Suppressor macrophage (primary cell): ENCODE data around the gene PLD4.

Experiments
- DNase-seq, 4 experiments: peaks; one replicate each; pipeline ENCODE4 v3.0.0-alpha.2; 2020 to 2022

PLD4 gene

DNA sequence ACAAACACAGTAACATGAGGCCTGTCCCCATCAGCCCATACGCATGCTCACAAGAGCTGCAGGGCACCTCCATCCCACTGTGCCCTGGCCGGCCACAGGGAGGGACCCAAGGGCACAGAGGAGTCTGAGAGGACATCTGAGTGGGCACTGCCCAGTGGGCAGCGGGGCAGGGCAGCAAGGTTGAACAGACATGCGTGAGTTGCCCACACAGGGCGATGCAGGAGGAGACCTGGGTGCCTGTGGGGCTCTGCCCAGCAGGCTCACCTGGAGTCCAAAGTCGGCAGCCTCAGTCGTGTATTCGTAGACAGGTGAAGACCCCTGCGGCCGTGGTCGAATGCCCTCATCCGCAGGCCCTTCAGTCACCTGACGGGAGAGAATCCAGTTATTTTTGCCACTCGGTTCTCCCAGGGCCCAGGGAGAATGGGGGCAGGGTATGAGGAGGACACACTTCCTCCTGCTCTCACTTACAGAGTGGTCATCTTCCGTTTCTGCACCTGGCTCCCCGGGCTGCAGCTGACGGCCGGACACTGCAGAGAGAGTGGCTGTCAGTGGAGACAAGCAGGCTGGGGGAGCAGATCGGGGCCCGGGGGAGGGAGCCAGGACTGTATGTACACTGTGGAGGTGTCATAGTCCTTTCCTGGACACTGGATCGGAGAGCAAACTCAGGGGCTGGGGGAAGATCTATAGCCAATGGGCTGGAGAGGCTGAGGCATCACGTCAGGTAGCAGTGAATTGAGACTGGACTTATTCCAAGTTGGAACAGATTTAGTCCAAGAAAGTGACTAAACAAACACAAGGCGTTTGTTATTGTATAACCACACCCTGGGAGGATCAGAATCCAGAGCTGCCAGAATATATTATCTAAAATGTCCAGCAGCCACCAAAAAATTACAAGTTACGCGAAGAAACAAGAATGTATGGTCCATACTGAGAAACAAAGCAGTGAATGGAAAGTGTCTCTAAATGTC lies 32.8 kb downstream of the PLD4 start:
- no peak for DNase-seq

GRCh38 chr14:104964546-104964945 lies 39.9 kb downstream of the PLD4 start:
- no peak for DNase-seq

- DNase-seq, result no peak
These were observed 41.0 kb downstream of the PLD4 start for GRCh38 chr14:104965561-104966231.

GRCh38 chr14:104966261-104966865 lies 41.7 kb downstream of the PLD4 start:
- DNase-seq, result no peak

GRCh38 chr14:104966981-104967385 lies 42.3 kb downstream of the PLD4 start:
- DNase-seq, result no peak

GRCh38 chr14:104967386-104968152 lies 42.9 kb downstream of the PLD4 start:
- peak in 2 of 4 experiments; percentile 5 to 28 for DNase-seq

DNA sequence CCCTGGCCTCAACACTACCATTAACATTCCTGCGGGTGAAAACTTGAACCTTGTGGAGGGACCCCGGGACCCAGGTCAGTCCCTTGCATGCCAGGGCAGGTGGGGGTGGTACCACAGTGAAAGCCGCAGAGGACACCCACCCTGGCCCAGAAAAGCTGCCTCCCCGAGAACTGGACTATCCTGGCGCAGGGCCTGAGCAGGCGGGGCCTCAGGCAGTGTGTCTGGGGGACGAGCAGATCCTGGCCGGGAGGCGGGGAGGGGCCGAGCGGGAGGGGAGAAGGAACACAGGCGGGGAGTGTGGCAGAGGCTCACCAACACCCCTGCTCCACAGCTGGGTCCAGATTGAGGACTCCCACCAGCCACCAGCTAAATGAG lies 43.5 kb downstream of the PLD4 start:
- no peak for DNase-seq

GRCh38 chr14:104968541-104969401 lies 44.1 kb downstream of the PLD4 start:
- no peak for DNase-seq

- DNase-seq, result no peak
These were observed 45.1 kb downstream of the PLD4 start for GRCh38 chr14:104969741-104970230.

DNA sequence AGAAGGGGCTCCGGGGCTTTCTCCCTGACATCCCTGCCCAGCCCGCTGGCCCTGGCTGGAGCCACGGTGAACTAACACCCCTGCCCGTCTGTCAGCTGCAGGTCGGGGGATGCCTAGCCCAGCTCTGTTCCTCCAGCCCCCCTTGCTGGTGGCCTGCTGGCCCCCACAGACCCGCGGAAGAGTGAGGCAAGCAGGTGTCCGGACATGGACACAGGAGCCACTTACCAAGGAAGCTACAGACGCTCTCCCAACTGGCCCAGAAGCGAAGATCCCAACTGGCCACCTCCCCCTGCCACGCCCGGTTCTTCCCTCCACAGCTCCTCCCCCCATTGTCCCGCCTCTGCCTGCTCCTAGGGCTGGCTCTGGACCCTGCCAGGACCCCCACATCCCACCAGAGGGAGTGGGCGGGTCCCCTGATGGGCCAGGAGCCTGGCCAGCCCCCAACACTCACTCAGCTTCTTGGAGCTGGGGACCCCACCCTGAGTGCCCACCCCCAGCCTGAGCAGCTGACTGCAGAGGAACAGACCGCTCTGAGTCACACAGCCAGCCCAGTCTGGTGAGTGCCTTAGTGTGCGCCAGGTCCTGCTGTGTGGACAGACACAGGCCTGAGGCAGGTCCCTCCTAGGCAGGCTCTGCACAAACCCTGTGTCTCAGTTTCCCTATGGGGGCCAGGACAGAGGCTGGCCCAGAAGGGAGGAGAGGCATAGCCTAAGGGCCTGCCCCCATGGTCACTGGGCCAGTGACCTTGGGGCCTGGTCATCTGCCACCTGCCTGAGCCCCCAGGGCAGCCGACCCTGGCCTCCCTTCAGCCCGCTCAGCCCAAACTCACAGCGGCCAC lies 45.8 kb downstream of the PLD4 start:
- DNase-seq, result peak in 3 of 4 experiments; percentile 41 to 49 (median 48)

DNA sequence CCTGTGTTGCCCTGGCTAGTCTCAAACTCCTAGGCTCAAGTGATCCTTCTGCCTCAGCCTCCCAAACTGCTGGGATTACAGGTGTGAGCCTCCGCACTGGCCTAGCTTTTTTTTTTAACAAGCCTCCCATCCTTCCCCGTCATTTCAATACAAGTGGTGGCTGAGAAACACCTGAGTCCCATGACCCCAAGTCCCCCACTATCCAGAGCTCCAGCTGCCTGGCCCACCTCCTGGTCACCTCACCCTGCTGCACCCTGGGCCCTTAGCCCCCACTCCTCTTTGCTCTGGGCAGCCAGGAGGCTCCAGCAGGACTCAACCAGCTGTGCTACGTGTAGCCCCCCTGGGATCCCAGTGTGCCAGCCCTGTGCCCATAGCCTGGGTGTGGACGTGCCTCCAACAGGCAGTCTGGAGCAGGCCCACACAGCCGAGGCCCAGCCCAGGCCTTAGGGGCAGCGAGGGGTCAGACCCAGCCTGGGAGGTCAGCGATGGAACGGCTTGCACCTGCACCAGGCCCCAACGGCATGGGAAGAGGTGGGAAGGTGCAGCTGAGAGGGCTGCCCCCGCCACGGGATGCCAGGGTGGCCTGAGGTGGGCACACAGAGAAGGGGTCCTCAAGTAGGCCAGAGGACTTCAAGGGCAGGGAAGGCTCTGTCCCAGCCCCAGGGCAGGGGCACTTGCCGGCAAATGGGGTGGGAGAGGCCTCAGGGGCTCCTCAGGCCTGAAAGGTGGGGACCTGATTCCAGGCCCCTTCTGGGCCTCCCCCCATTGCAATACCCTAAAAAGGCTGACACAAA lies 47.0 kb downstream of the PLD4 start:
- DNase-seq, result no peak

- DNase-seq, result no peak
These were observed 47.8 kb downstream of the PLD4 start for GRCh38 chr14:104972301-104973134.

DNA sequence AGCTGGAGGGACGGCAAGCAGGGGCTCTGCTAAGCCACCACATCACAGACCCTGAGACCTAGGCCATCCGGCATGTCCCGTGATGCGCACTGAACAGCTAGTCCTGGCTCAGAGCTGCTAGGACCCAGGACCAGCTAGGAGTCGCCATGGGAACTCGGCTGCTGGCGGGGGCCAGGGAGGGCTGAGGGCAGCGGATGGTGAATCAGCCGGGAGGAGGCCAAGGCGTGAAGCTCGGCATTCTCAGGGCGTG lies 48.4 kb downstream of the PLD4 start:
- DNase-seq, result no peak

DNA sequence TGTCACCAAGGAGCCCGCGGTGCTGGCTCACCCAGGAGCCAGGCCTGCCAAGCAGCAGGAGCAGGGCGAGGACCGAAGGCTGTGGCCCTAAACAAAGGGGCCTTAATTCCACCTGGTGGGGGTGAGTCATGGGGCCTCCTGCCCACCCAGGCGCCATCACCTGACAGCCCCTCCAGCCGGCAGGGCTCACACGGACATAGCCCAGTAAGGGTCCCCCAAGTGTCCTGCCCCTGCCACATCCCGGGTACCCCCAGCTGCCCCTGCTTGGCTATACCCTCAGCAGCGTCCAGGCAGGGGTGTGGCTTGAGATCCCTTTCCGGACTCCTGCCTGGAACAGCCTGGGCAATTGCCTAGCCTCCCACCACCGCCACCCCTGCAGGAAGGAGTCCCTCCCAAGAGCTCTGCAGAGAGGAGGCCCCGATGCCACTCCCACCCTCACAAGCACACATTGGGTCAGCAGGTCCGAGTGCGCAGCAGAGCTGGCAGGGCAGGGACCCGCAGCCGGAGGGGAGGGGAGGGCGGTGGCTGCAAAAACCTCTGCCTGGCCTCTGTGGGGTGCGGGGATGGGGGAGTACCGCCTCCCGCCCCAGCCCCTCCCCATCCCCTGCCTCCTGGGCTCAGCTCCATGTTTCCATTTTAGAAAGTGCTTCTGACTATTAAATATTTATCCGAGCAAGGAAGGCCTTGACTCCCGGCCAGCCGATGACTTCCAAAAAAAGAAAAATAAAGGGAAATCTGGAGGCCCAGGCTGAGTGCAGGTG lies 48.9 kb downstream of the PLD4 start:
- no peak for DNase-seq

DNA sequence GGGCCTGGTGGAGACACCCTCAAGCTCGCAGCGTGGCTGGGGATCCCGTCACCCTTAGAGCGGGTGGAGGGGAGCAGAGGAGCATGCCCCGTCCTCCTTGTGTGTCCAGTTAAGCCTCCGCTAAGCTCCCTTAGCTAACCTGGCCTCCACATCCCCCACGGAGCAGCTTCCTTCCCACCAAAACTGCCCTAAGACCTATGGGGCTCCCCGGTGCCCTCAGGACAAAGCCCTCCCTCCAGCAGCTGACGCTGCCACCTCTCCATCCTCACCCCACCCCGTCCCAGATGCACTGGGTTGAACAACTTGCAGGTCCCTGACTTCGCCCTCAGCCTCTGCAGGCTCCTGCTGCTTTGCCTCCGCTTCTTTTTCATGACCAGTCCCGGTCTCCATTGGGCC lies 49.5 kb downstream of the PLD4 start:
- DNase-seq, result no peak

DNA sequence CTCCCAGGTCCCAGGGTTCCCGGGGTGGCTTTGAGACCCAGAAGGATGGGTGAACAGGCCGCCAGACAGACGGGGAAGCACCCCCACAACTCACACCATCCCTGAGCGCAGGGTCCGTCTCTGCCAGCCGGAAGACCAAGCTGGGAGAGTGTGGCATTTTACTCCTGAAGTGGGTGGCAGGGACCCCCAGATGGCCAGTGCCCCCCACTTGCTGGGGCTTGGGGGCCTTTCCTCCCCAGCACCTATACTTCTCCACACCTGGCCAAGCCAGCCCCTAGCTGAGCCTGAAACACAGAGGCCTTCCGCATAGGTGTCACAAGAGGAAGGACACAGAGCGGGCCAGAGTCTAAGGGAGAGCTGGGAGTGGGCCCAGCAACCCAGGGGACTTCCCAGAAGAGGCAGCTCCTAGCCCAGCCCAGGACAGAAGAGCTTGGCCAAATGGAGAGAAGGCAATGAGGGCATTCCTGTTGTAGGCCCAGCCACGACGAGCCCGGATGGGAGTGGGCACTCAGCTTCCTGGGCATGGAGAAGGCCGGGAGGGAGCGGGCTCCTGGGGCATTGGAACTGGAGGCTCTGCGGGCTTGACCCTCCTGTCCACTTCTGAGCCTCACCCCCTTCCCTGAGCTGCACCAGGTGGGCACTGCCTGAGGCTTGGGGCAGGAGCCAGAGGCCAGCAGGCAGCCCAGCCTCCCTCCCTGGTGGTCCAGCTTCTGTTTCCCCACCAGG lies 50.1 kb downstream of the PLD4 start:
- DNase-seq, result no peak

DNA sequence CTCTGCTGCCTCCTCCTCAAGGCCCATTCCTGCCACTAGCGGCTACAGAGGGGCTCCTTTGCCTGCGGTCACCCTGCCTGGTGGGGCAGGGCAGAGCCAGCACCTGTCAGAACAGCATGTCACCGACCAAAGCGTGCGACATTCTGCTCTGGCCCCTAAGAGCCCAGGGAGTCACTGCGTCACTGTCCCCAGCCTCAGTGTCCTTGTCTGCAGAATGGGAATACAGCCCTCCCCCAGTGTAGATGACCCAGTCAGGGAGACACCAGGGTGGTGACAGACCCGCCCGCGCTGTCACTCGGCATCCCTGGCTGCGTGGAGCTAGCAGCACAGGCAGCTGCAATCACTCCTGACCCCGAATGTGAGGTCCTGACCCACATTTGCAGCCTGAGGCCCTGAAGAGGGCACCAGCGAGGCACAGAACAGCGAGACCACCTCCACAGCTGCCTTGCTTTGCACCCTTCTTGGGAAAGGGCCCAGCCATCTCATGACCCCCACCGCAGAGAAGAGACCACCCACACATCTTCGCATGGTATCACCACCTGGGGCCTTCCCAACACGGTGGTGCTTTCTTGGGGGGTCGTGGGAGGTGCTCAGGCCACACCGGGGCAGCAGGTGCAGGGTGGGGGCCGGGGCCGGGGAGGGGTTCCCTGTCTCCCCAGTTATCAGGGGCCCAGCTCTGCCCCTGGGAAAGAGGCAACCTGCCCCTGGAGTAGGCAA lies 51.0 kb downstream of the PLD4 start:
- peak in 3 of 4 experiments; percentile 37 to 48 (median 39) for DNase-seq
